HL-60 (cell line): ENCODE data around the gene CCSER1.

Experiments used
- TF ChIP-seq, protein P1 (sequence below): IDR thresholded peaks from one replicate; pipeline ENCODE4 v1.5.1; 2011; ENCODE audit warnings: low read length, control low read depth, inconsistent platforms; ENCODE audit not compliant: insufficient read depth
- TF ChIP-seq, protein P2 (sequence below): IDR thresholded peaks from 2 replicates; pipeline ENCODE4 v1.6.1; 2012; ENCODE audit warnings: low read depth; ENCODE audit not compliant: insufficient replicate concordance

DNA sequence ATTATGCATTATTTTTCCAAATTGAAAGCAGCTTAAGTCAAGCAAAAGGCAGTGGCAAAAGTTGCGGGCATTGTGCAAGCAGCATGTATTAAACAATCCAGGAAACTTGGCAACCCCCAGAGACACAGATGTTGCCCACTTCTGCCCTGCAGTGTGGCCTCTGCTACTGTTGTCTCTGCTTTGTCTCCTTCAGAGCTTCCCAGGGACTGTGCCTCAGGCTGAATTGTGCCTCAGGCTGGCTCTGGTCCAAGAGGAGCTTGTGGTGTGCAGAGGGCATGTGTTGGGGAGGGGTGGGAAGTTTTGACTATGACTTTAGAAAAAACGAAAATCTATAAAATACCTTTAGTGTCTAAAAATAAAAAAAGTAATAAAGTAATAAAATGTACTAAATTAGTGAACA, 201.4 kb downstream of the CCSER1 start:
- TF ChIP-seq, protein P1, sequence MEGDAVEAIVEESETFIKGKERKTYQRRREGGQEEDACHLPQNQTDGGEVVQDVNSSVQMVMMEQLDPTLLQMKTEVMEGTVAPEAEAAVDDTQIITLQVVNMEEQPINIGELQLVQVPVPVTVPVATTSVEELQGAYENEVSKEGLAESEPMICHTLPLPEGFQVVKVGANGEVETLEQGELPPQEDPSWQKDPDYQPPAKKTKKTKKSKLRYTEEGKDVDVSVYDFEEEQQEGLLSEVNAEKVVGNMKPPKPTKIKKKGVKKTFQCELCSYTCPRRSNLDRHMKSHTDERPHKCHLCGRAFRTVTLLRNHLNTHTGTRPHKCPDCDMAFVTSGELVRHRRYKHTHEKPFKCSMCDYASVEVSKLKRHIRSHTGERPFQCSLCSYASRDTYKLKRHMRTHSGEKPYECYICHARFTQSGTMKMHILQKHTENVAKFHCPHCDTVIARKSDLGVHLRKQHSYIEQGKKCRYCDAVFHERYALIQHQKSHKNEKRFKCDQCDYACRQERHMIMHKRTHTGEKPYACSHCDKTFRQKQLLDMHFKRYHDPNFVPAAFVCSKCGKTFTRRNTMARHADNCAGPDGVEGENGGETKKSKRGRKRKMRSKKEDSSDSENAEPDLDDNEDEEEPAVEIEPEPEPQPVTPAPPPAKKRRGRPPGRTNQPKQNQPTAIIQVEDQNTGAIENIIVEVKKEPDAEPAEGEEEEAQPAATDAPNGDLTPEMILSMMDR: no peak
- TF ChIP-seq, protein P2, sequence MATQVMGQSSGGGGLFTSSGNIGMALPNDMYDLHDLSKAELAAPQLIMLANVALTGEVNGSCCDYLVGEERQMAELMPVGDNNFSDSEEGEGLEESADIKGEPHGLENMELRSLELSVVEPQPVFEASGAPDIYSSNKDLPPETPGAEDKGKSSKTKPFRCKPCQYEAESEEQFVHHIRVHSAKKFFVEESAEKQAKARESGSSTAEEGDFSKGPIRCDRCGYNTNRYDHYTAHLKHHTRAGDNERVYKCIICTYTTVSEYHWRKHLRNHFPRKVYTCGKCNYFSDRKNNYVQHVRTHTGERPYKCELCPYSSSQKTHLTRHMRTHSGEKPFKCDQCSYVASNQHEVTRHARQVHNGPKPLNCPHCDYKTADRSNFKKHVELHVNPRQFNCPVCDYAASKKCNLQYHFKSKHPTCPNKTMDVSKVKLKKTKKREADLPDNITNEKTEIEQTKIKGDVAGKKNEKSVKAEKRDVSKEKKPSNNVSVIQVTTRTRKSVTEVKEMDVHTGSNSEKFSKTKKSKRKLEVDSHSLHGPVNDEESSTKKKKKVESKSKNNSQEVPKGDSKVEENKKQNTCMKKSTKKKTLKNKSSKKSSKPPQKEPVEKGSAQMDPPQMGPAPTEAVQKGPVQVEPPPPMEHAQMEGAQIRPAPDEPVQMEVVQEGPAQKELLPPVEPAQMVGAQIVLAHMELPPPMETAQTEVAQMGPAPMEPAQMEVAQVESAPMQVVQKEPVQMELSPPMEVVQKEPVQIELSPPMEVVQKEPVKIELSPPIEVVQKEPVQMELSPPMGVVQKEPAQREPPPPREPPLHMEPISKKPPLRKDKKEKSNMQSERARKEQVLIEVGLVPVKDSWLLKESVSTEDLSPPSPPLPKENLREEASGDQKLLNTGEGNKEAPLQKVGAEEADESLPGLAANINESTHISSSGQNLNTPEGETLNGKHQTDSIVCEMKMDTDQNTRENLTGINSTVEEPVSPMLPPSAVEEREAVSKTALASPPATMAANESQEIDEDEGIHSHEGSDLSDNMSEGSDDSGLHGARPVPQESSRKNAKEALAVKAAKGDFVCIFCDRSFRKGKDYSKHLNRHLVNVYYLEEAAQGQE: no peak
